HG02973 (cell line): Measurements from ENCODE around the gene ST3GAL3.
"Not testable (repeated sequence)": the region's sequence is repeated elsewhere in the genome, so short reads cannot be mapped to it uniquely, and the experiment has no call there.

Experiments
- ATAC-seq: cut with Tn5 transposase; IDR thresholded peaks from one replicate; pipeline ENCODE4 v1.9.1; 2021; ENCODE audit warnings: moderate library complexity; ENCODE audit not compliant: unreplicated experiment

The ST3GAL3 gene

GRCh38 chr1:43703836-43704235 is 3.5 kb upstream of the ST3GAL3 start:
- ATAC-seq: no peak

- ATAC-seq: no peak
These were observed 2.5 kb upstream of the ST3GAL3 start for GRCh38 chr1:43704838-43705237.

GRCh38 chr1:43705334-43705733 is 2.0 kb upstream of the ST3GAL3 start:
- no peak for ATAC-seq

GRCh38 chr1:43705982-43706597 is 1.2 kb upstream of the ST3GAL3 start:
- ATAC-seq: no peak

GRCh38 chr1:43706598-43707189 is 642 bp upstream of the ST3GAL3 start:
- no peak for ATAC-seq

- ATAC-seq: no peak
These were observed 670 bp downstream of the ST3GAL3 start for GRCh38 chr1:43708002-43708410.

- ATAC-seq: no peak
These were observed 3.7 kb downstream of the ST3GAL3 start for GRCh38 chr1:43711049-43711448.

- ATAC-seq: no peak
These were observed 4.4 kb downstream of the ST3GAL3 start for GRCh38 chr1:43711524-43712386.

GRCh38 chr1:43716559-43717281 is 9.4 kb downstream of the ST3GAL3 start:
- no peak for ATAC-seq

GRCh38 chr1:43719063-43719462 is 11.7 kb downstream of the ST3GAL3 start:
- ATAC-seq: no peak

- not testable (repeated sequence) for ATAC-seq
These were observed 12.5 kb downstream of the ST3GAL3 start for GRCh38 chr1:43719670-43720419.

- ATAC-seq: no peak
These were observed 15.5 kb downstream of the ST3GAL3 start for GRCh38 chr1:43722810-43723209.

- ATAC-seq: no peak
These were observed 22.6 kb downstream of the ST3GAL3 start for GRCh38 chr1:43729816-43730463.

- ATAC-seq: no peak
These were observed 24.7 kb downstream of the ST3GAL3 start for GRCh38 chr1:43731867-43732531.

GRCh38 chr1:43736819-43737218 is 29.5 kb downstream of the ST3GAL3 start:
- ATAC-seq: no peak

- no peak for ATAC-seq
These were observed 34.7 kb downstream of the ST3GAL3 start for GRCh38 chr1:43742026-43742425.

- no peak for ATAC-seq
These were observed 35.9 kb downstream of the ST3GAL3 start for GRCh38 chr1:43743206-43743605.

- no peak for ATAC-seq
These were observed 40.4 kb downstream of the ST3GAL3 start for GRCh38 chr1:43747736-43748135.

GRCh38 chr1:43750083-43750482 is 42.7 kb downstream of the ST3GAL3 start:
- ATAC-seq: no peak

- no peak for ATAC-seq
These were observed 46.1 kb downstream of the ST3GAL3 start for GRCh38 chr1:43753422-43753821.
